ENCODE data around the gene VIPR1.

VIPR1 gene

DNA sequence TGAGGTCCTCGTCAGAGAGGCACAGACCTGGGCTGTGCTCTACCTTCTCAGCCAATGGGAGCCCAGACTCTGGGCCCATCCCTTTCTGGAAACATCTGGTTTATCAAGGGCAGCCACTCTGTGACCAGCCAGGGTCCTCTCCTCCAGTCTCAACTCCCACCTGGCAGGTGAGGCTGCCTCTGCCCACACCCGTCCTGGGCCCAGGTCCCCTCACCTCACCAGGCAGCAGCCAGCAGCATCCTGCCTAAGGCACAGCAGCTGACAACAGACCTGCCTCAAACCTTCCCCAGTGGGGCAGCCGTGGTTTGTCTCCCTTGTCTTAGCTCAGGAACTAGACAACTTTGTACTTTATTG, 8.7 kb upstream of the VIPR1 start:
- no peak for DNase-seq

DNA sequence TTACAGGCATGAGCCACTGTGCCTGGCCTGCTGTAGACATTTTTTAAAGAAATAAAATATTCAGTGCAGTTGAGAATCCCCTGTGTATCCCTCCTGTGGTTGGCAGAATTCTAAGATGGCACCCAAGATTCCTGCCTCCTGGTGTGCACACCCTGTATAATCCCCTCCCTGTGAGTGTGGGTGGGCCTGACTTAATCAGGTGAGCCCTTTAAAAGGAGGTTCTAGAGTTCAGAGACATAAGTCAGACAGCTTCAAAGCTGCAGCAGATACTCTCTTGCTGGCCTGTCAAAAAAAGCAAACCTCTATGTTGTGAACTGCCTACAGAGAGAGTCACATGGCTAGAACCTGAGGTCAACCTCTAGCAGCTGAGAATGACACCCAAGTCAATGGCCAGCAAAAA, 7.0 kb upstream of the VIPR1 start:
- peak in 1 of 4 experiments; percentile 15 for DNase-seq

DNA sequence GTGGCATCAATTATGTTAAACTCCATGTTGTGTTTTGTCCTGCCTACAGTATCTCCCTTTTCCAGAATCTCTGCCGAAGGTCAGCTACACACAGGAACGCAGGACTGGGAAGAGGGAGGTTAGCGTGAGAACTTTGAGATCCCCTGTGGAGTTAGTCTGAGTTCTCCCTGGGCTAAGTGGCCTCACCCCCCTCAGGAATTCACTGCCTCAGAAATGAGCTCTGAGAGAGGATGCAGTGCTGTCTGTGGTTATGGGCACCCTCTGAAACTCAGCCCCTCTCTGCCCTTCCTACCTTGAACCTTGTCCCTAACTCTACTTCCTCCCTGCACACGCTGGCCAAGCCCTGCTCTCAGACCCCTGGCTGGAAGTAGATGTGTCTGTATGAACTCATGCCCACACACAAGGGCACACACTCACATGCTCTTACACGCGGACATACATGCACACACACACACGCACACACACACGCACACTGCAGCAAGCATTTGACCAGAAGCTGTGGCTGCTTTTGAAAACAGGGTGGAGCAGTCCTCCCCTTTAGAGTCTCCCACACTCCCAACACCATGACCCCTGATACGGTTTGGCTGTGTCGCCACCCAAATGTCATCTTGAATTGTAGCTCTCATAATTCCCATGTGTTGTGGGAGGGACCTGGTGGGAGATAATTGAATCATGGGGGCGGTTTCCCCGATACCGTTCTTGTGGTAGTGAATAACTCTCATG, 5.3 kb upstream of the VIPR1 start:
- no peak for DNase-seq

DNA sequence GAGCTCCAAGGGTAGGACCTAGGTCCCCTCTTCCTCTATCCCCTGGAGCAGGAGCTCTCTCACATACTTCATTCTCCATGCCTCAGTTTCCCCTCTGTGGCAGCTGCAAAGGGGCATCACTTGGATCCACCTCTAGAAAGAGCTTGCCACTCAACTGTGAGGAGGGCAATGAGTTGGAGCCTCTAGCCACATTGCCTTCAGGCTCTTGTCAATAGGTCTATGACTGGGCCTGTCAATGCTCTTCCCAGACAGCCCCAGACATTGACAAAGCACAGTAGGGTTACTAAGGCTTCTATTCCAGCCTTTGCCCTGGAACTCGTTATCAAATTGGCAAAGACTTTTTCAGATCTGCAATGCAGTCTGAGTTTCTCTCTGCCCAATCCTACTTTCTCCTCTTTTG, 4.4 kb upstream of the VIPR1 start:
- no peak for DNase-seq

DNA sequence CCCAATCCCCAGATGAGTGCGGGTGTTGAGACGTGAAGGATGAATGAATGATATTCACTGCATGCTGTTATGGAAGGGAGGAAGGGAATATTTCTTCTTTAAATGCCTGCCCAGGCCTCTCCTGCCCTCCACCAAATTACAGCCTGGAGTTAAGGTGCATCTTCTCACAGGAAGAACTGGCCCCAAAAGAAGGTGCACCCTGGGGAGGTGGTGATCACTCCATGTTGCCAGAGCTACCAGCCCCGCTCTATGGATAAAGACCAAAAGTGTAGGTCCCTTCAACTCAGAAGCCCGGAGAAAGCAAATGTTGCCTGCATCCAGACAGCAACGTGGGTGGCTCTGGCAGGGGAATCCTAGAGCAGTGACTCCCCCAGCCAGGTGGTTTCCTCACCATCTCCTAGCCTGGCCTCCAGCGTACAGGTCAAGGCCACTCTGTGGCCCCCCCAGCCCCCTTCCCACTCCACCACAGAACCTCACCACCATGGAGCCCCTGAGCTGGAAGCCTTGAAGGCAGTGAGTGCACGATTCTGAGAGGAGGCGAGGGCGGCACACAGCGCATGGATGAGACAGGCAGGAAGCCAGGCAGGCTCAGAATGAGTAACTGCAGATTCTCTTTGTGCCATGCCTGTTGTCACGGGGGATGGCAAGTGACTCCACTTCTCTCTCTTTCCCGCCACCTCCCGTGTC, 3.5 kb upstream of the VIPR1 start:
- no peak for DNase-seq

DNA sequence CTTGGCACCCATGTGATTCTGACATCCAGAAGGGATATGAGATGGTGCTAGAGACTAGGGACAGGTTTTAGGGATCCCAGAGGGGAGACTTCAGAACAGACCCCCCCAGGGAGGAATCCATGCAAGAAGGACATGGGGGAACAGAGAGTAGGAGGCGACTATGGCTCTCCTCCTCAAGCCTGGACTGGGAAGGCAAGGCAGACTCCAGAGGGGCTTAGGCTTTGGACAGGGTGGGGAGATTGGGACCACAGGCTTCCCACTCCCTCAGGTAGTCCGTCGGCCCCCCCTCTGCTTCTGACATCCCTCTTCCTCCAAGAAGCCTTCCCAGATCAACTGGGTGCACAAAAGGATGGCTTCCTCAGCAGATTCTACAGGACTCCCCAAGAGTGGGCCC, 3.0 kb upstream of the VIPR1 start:
- DNase-seq = no peak

DNA sequence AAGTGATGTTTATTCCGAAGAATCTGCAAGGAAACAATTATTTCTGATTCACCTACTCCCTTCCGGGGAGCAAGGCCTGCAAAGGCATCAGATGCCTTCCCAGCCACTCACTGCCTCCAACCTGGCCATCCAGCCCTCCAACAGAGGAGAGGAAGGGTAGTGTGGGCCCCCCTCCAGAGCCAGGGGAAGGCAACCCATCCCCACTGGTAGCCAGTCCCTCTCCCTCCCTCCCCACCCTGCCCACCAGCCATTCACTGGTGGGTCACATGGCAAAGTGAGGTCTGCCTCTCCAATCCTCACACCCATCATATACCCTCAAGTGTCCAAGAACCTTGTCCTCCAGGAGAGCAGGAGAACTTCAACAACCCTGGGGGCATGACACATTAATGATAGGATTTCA, 2.4 kb upstream of the VIPR1 start:
- DNase-seq = no peak

DNA sequence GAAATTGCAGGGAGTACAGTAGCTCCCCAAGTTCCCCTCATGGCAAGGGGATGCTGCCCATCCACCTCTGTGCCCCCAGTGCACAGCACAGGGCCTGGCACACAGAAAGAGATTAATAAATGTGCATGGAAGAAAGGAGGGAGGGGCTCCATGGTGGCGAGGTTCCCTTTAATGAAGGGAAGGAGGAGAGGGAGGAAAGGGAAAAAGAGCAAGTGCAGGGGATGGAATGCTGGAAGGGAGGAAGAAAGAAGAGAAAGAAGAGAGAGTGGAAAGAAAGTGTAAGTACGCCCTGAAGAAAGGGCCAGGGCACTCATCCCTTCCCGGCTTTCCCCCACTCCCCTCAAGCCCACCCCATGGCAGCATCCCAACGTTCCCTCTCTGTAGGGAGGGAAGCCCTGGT, 1.5 kb upstream of the VIPR1 start:
- no peak for DNase-seq

DNA sequence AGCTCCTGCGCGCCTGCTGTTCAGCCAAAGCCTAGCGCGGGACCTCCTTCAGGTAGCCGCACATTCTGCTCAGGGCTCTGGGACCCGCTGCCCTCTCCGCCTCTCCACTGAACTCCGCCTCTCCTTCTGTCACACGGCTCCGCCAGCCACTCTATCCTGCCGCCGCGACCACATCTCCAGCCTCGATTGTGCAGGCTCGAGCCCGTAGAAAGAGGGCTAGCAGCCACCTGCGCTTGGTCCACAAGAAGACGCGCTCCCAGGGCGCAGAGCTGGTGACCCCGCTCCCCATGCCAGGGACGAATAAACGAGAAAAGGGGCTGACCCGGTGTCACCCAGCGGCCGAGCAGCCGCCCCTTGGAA, 1.1 kb upstream of the VIPR1 start:
- DNase-seq = no peak

DNA sequence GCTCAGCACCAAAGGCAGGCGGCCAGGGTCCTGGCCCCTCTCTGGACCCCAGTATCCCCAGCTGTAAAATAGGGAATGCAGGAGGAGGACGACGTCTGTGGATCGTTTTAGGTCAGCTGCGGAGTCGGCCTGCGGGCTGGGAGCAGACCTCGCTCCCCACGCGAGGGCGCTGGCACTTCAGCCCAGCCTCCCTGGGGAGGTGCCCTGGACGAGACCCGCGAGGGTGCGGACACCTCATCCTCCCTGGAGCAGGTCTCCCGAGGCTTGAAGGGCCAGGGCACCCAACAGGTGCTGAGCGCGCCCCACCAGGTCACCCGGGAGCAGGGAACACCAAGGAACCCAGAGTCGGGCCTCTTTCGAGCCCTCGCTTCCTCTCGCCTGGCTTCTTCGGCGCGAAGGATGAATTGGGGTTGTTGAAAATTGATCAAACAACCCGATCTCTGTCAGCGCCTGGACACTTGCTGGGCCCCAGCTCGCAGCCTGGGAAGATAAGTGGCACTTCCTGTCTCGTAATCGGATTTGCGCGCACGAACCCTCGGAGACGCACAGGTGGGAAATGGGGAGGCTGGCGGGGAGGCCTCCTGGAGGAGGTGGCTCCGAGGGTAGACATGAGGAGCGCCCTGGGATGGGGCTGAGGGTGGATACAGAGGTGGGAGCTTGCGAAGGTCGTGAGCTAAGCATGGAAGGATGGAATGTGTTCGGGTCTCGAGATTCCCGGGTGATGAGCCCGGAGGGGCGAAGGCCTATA, 588 bp upstream of the VIPR1 start:
- peak; percentile 64 to 86 (median 75) for DNase-seq

DNA sequence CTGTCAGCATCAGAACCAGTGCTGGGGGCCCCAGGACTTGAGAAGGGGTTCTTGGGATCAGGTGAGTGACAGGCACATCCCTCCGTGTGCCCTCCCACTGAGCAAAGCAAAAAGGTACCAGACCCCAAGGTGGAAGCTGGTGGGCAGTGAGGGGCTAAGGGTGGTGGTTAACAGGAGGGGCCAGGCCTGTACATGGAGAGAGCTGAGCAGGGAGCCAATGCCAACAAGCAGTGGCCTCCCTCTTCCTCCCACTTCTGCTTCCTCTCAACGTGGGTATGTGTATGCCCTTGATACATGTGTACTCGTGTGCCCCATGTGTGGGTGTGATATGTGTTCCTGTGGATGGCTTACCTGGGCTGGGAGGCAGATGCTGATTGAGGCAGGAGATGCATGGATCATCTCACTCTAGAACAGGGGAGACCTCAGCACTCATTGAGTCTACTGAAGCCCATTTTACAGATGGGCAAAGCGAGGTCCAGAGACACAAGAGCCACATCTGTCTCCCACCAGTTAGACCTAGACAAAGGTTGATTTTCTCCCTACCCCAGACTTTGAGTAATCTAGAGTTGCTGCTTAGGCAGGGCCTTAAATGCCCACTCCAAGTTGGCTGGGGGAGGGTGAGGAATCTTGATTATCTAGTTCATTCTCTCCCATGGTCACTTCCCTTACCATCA, 945 bp downstream of the VIPR1 start:
- DNase-seq = no peak

DNA sequence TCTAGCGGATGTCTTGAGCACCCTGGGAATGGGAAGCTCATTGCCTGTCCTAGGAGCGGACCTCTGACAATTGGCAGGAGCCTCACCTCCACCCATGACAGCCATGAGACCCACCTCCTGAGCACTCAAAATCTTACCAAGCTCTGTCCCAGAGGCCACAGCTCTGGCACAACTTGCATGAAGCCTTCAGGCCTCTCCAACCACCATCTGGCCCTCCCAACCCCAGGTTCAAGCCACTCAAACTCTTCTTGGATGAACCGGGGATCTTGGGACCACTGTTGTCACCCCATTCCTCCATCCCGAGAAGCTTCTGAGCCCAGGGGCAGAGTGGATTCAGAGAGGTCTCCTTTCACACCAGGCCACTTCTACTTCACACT, 1.5 kb downstream of the VIPR1 start:
- no peak for DNase-seq

DNA sequence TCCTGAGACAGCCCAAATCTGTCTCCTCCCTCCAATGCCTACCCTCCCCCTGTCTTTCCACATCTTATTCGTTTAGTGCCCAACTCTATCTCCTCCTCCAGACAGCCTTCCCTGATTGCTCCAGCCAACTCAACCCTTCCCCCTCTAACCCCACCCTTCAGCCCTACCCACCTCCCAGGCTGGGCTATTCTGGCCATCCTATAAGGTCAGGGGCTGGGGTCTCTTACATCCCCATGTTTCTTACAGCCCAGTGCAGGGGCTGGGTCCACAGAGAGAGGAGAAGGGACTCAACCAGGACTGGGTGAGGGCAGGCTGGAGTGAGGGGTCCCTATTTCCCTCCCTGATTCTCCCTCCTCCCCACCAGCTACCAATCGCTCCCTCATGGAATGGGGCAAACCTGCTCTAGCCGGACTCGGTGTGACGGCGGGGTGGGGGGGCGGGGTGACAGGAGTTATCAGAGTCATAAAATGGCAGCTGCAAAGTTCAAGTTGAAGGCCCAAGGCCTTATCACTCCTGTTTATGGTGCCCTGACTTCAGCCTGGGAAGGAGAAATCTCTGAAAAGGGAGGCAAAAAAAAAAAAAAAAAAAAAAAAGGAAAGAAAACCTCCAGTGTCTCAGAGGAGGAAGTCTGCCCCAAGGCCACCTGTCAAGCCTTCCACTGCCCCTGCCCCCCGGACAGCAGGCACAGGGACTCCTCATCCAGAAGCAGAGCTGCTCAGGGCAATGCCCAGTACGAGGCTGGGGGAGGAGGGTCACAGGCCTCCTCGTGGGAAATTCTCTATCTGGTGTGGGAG, 2.1 kb downstream of the VIPR1 start:
- no peak for DNase-seq

DNA sequence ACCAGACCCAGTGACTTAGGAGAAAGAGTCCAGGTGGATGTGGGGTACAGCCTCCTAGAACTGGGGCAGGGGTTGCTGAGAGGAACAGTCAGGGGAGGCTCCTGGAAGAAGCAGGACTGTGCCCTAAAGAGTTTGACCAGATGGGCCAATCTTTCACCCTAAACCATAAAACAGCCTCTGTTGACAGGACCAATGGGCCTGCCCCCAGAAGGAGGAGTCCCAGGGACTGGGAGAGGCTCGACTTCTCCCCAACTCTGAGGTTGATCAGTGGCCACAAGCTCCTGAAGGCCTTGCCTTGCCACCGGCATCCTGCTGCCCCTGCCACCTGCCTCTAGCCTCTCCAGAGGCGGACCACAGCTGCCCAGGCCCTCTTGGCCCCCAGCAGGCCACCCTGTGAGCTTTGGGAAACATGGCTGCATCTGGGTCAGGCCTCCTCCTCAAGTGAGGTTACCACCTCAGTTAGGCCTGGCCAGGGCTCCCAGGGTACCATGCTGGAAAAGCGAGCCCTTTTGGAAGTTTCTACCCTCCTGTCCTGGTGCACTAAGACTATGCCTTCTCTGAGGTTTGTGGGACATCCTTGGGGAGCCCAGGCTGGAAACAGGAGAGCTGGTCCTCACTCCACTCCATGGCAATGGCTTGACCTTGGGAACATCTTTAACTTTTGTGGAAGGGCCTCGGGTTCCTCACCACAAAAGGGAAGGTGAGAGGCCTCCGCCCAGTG, 2.8 kb downstream of the VIPR1 start:
- DNase-seq = no peak

DNA sequence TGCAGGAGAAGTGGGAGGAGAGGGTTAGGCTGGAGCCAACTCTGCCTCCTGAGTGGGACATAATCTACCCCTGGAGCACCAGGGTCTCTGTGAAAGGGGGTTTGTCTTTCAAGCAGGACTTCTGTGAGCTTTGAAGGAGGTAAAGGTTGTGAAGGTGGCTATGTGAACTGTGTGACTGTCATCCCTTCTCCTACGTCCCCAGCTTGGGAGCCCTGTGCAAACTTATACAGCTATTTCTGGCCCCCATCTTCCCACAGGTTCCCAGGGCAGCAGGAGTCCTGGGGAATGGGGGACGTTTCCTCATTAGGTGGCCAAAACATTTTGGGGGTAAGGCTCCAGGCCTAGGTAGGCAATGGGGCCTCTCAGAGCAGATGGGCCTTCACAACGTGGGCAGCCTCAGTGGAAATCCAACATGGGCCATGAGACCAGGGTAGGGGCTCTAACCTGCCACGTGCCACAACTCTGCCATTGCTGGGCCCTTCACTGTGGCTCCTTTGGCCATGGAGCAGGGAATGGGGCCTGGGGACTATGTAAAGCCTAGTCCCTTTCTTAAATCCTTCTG, 3.5 kb downstream of the VIPR1 start:
- DNase-seq = no peak

DNA sequence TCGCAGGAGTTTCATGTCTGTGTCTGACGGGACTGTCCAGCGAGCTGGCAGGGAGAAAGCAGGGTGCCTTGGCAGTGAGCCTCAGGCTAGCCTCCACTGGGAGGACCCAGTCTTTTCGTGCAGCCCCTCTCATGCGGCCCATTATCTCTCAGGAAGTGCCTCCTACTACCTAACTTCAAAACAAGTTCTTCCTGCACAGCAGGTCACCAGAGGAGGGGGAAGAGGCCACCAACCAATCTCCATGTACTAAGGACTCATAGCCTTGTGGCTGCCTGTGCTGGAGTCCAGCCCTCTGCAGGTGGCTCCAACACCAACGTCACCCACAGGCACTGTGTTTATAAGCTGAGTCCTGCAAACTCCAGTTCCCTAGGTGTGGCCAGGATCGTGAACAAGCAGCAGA, 4.8 kb downstream of the VIPR1 start:
- DNase-seq = no peak

DNA sequence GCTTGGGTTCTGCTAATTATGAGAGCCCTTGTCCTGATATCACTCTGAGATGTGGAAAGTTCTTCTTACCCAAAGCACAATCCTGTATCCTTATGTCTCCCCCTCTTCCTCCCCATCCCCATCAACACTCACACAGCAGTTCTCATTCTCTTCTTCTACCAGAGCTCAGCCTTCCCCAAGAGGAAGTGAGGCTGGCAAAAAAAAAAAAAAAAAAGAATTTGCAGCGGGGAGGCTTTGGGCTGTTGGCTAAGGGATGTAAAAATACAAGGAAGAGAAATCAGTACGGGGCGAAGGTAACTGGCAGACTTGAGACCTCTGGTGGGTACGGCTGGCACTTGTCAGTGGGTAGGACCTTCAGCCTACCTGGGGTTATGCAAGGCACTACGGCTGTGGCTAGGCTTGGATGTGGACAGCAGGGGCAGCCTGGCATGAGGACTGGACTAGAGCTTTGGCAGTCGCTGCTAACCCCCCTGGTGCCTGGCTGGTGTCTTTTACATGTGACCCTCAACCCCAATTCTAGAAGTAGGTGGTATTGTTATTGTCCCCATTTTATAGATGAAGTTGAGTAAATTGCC, 5.4 kb downstream of the VIPR1 start:
- DNase-seq = peak in 3 of 4 experiments; percentile 51 to 57 (median 56)

DNA sequence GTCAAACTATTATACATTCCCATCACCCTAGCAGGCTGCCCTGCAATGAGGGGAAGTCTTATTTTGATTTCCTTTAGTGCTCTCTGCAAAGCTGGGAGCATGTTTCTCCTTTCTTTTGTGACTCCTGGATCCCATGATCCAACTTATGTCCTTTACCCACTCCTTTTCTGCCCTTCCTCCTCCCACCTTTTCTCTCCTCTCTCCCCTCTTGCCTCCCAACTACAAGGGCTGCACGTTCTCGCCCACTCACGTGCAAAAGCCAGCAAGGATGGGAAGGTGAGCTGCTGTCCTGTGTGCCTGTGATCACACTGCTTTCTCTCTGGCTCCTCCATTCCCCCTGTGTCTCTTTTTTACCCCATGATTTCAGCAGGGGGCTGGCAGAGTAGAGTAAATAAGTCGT, 6.1 kb downstream of the VIPR1 start:
- no peak for DNase-seq

DNA sequence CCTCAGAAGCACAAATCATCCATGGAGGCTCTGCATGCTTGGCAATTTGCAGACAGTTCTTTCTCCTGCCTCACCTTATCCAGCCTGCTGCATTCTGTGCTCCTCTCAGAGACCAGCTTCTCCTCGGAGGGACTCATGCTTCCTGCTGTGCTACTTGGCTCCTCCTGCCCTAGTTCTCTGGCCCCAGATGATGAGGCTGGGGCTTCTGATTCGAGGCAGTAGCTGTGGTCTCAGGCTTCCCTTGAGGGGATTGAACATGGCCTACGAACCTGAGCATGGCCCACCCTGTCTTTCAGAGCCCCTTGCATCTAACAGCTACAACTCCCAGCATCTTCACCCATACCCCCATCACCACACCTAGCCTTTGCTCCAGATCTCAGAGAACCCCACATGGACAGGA, 6.7 kb downstream of the VIPR1 start:
- DNase-seq = no peak

DNA sequence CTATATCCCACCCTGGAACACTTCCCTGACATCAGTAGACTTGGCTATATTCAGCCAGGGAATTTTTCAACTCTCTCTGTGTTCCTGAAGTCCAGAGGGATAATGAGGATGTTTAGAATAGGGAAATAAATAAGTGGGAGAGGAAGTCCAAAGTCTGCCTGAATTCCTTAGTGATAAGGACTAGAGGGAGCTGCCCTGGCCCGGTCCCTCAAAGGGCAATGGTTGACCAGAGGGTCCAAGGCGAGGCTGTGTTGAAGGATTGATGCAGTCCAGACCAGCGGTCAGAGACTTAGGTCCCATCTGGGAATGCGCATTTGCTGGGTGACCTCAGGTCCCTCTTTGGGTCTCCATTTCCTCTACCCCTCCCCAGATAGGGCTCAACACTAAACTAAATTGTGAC, 7.9 kb downstream of the VIPR1 start:
- DNase-seq = no peak

DNA sequence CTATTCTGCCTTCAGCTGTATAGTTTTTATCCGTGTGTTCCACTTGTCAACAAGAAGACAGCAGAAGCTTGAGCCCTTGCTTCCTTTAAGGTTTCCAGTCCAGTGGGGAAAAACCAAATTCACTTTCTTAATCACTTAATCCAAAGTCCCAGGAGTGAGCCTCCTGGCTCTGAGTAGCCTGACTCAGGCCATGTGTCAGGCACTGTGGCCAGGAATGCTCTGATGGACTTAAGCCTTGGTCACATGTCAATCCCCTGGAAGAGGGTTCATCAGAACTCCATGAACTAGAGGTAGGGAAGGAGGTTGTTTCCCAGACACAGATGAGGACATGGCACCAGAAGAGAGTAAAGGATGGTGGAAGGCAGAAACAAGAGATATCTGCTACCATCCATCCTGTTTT, 8.8 kb downstream of the VIPR1 start:
- no peak for DNase-seq

All from suppressor macrophage (primary cell).